ENCODE data around the gene FMNL2.

The FMNL2 gene

DNA sequence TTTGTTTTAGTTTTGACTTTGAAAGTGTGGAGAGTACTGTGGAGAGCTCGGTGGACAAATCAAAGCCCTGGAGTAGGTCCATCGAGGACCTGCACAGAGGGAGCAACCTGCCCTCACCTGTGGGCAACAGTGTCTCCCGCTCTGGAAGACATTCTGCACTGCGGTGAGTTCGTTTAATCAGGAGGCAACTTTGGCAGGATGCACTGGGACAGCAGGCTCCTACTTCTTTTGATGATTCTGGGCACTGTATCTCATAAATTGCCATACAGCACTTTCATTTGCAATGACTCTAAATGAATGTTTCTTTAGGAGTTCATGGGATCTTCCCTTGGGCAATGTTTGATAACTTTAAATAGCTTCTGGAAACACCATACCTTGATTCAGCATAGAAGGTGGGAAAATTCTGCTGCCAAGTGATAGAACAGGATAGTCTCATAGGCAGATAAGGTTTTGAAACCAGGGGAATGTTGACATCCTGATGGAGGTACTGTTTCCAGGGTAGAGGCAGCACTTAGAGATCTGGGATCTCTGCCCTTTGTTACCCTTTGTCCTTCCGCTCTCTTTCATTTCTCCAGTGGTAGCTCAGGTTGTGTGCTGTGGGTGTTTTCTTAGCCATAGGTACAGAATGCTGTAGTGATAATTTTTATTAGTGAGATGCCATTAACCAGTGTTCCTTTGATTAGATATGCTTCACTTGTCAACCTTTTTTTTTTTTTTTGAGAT is 226.1 kb downstream of the FMNL2 start:
- DNase-seq: no peak

DNA sequence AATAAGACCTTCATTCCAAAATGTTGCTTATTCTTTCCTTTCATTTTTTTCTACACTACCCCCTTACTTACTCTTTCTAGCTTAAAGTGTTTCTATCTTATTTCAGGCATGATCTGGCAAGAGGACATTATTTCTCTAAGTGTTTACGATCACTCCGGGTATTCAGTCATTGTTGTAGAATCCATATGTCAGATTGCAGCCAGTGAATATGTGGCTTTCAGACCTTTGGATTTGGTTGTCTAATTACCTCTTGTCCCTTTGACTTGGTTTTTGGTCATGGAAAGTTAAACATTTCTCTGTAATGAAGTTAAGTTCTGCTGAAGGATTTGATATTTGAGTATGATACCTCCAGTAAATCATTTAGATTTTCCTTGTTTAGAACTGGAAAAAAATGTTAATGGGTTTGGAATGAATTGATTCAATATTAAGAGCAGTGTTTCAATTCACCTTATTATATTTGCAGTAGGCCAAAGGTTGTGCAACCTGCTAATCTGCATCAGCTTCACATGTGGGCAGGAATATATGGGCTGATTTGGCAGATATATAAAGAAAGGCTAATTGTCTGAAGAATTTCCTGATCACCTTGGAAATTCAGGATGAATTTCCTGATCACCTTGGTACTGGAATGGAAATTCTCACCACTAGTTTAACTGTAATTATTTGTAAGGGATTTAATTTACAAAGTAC is 227.4 kb downstream of the FMNL2 start:
- no peak for DNase-seq

DNA sequence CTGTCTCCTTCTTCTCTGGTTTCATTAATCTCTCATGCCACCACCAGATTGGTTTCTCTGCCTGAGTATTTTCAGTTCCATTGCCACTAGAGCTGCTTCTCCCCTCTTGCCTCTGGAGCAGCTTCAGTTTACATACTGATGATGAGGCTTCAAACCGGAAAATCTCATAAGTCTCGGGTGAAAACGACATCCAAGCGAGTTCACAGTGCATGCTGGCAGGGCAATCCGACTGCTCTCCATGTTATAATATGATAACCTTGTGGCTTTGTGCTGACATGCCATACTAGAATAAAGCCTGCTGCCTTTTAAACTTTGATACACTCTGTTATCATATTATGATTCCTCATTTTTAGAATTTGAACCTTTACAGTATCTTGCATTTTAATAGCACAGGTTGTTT is 228.8 kb downstream of the FMNL2 start:
- DNase-seq: no peak

DNA sequence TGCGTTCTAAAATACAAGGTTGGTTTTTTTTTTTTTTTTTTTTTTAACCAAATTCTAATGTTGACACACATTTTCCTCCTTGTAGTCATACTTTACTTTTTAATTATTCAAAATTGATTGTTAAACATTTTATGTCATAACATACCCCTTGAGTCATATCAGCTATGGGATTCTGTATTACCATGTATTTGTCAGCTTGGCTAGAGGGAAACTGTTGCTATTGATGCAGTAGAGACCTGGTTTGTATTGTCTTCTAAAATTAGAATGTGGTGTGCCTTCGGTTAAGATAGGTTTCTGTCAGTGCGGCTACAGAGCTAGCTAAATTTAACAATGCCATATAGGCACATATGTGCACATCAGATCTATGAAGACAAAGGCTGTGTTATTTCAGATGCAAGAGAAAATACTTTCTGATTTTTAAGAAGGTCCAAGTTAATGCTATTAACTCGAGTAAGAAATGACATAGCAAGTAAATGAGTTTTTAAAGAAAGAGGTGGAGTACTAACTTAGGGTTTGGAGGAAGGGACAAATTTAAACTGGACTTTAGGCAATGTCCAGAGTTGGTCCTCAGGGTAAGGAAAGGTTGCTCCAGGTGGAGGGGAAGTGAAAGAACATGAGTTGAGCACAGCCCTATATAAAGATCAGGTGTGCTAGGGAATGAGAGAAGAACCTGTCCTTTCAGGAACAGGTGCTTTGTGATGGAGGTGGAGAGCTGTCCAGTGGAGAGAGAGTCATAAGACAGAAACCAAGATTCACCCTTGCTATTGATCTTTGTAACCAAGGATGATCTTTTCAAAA is 230.0 kb downstream of the FMNL2 start:
- no peak for DNase-seq

GRCh38 chr2:152565884-152566727 is 231.1 kb downstream of the FMNL2 start:
- DNase-seq: no peak

DNA sequence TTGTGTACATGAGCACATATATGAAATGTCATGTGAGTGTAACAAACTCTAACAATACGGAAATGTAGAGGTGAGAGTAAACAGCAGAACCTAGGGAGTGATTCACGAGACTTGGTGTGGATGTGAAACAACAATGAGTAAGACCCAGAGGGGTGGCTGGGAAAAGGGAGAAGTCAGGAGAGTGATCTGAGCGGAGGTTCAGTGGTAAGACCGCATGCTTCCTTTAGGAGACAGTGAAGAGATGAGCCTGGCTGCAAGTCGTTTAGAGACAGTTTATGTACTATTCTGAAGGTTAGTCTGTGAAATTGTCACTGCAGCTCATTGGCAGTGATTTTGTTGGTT is 231.7 kb downstream of the FMNL2 start:
- no peak for DNase-seq

- DNase-seq: no peak
Measured at GRCh38 chr2:152568531-152568930, 233.6 kb downstream of the FMNL2 start.

DNA sequence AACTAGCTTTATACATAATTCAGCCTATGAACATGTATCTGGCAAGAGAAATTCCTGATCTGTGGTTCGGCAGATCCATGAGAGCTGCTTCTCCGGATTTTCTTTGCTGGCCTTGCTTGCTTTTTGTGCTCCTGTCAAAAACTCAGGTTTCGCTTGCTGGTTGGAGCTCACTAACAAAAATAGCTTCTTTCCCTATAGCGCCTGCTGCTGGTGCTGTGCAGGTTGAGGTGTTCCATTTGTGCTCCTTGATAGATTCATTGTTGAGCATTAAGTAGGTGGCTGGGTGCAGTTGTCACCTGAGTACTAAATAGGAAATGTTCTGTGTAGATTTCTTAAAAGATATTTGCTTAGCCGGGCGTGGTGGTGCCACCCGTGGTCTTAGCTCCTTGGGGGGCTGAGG is 234.2 kb downstream of the FMNL2 start:
- DNase-seq: no peak

GRCh38 chr2:152571048-152571766 is 236.2 kb downstream of the FMNL2 start:
- no peak for DNase-seq

GRCh38 chr2:152572031-152572430 is 237.1 kb downstream of the FMNL2 start:
- no peak for DNase-seq

DNA sequence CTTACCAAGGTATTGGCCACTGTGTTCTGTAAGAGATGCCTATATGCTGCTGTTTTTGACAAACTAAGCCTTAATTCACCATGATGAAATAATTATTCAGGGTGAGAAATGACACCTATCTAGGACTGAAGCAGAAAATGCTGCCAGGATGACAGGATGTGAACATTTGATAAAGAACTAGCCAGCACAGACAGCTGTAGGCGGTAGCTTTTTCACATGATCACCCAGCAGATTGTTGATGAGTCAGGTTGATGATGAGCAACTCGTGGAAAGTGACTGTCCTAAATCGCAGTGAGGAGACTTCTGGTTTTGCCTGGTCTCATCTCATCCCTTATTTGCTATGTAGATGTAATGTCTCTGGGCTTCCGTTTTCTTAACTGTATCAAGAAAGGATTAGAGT is 238.2 kb downstream of the FMNL2 start:
- no peak for DNase-seq

DNA sequence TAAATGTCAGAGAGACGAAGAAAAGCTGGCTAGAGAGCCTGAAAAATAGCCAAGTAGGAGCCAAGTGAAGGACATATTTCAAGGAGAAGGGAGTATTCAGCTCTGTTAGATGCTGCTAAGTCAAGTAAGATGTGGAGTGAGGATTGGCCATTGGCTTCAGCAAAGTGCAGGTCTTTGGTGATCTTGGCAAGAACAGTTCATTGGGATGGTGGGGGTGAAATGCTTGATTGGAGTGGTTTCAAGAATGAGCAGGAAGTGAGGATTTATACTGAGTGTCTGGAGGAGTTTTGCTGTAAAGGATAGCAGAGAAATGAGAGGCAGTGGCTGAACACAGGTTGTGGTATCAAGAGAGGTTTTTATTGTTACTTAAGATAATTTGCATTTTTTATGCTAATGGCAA is 242.6 kb downstream of the FMNL2 start:
- DNase-seq: no peak

DNA sequence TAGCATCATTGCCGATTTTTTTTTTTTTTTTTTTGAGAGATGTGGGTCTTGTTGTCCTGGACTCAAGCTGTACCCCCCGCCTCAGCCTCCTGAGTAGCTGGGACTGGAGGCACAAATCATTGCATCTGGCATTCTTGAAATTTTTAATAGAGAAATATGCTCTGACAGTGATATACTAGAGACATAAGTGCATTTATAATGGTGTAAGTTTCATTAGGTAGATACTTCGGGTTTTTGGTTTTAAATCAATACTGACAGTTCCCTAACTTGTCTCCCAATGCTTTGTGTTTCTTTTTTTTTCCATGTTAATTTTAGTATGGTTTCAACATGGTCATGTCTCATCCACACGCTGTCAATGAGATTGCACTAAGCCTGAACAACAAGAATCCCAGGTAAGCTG is 243.6 kb downstream of the FMNL2 start:
- no peak for DNase-seq

DNA sequence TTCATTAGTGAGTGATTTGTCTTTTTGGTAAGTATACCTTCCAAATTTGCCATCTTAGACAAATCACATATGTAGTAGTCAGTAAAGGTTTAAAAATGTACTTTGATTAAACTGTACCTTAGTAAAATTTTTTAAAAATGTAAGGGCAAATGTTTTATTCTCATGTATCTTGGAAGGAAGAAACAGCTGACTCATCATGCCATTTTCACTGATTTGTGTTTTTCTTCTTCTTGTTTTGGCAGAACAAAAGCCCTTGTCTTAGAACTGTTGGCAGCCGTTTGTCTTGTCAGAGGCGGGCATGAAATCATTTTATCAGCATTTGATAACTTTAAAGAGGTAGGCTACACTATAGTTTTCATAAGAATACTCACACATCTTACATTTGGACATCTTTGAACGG is 245.7 kb downstream of the FMNL2 start:
- no peak for DNase-seq

DNA sequence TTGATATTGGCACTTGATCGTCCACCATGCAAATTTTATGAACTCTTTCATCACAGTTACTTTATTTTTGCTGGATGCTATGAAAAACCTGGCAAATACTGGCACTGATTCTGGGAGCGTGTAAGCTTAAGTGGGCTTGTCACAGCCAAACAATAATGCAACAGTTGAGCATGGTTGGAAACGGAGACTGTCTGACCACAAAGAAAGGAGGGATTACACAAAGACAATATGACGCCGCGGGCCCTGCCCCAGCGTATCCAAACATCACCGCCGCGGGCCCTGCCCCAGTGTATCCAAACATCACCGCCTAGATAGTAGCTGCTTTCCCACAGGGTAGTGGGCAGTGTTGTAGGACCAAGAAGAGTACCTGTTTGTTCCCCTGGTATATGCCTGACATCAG is 246.4 kb downstream of the FMNL2 start:
- DNase-seq: no peak

GRCh38 chr2:152582081-152582480 is 247.1 kb downstream of the FMNL2 start:
- no peak for DNase-seq

- DNase-seq: no peak
Measured at GRCh38 chr2:152583512-152584229, 248.7 kb downstream of the FMNL2 start.

DNA sequence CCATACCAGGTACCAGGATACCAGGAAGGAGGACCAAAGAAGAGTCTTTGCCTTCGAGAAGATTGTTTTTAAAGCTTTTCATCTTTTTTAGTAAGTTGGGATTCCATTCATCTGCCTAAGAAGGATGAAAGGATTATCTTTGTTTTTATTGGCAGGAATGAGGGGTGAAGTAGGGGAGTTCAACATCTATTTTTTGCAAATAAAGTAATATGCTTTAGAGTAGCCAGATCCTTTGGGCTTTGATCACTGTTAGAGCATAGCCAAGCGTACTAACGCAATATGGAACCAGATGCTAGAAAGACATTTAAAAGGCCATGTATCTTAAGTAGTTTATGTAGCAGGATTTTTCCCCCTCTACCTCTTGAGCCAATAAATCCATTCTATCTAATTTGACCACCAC is 249.3 kb downstream of the FMNL2 start:
- no peak for DNase-seq

- no peak for DNase-seq
Measured at GRCh38 chr2:152585830-152586484, 251.0 kb downstream of the FMNL2 start.

- no peak for DNase-seq
Measured at GRCh38 chr2:152587187-152587947, 252.4 kb downstream of the FMNL2 start.
